HEK293 (cell line): ENCODE results near the gene AATK.

Experiments used
- ATF2 ChIP-seq: fragments of 450-650 bp; formaldehyde crosslinking; IDR thresholded peaks from 2 replicates; pipeline ENCODE4 v1.5.1; 2016; ENCODE audit warnings: missing biosample characterization, missing genetic modification characterization, low read depth
- BCL11A ChIP-seq: fragments of 450-650 bp; formaldehyde crosslinking; IDR thresholded peaks from 2 replicates; pipeline ENCODE4 v1.5.1; 2016; ENCODE audit warnings: low read depth, missing biosample characterization, missing genetic modification characterization
- GLI2 ChIP-seq: fragments of 450-650 bp; formaldehyde crosslinking; IDR thresholded peaks from 2 replicates; pipeline ENCODE4; 2017; ENCODE audit warnings: missing biosample characterization, missing genetic modification characterization, low read depth, borderline replicate concordance
- GLIS1 ChIP-seq: fragments of 450-650 bp; formaldehyde crosslinking; IDR thresholded peaks from 2 replicates; pipeline ENCODE4 v1.5.1; 2016; ENCODE audit warnings: missing biosample characterization, missing genetic modification characterization
- GLIS2 ChIP-seq: fragments of 450-650 bp; formaldehyde crosslinking; IDR thresholded peaks from 2 replicates; pipeline ENCODE4 v1.5.1; 2016; ENCODE audit warnings: missing biosample characterization, missing genetic modification characterization
- HOXC10 ChIP-seq: sonication (generic); formaldehyde crosslinking; IDR thresholded peaks from 2 replicates; pipeline ENCODE4 v1.8.1; 2023; ENCODE audit warnings: mild to moderate bottlenecking, missing genetic modification reagents
- KLF10 ChIP-seq: fragments of 450-650 bp; IDR thresholded peaks from 2 replicates; pipeline ENCODE4 v1.5.1; 2018; ENCODE audit warnings: missing biosample characterization, mild to moderate bottlenecking, missing genetic modification characterization
- KLF17 ChIP-seq: fragments of 450-650 bp; formaldehyde crosslinking; IDR thresholded peaks from 2 replicates; pipeline ENCODE4 v1.5.1; 2016; ENCODE audit warnings: missing biosample characterization, missing genetic modification characterization
- MEIS1 ChIP-seq: sonication (generic); formaldehyde crosslinking; IDR thresholded peaks from 2 replicates; pipeline ENCODE4 v1.8.1; 2022; ENCODE audit warnings: missing genetic modification reagents, mild to moderate bottlenecking, borderline replicate concordance
- SALL2 ChIP-seq: fragments of 450-650 bp; formaldehyde crosslinking; IDR thresholded peaks from 2 replicates; pipeline ENCODE4 v1.5.0; 2017; ENCODE audit warnings: missing biosample characterization, mild to moderate bottlenecking, missing genetic modification characterization, borderline replicate concordance
- YY1 ChIP-seq: fragments of 450-650 bp; formaldehyde crosslinking; IDR thresholded peaks from 2 replicates; pipeline ENCODE4 v1.5.1; 2018; ENCODE audit warnings: missing biosample characterization, missing genetic modification characterization
- YY2 ChIP-seq: fragments of 450-650 bp; formaldehyde crosslinking; IDR thresholded peaks from 2 replicates; pipeline ENCODE4 v1.5.1; 2016; ENCODE audit warnings: missing biosample characterization, missing genetic modification characterization
- ZBTB21 ChIP-seq: fragments of 450-650 bp; formaldehyde crosslinking; IDR thresholded peaks from 2 replicates; pipeline ENCODE4 v1.5.1; 2017; ENCODE audit warnings: missing biosample characterization, missing genetic modification characterization
- ZBTB7A ChIP-seq: fragments of 450-650 bp; formaldehyde crosslinking; IDR thresholded peaks from 2 replicates; pipeline ENCODE4 v1.5.1; 2016; ENCODE audit warnings: low read depth, missing biosample characterization, missing genetic modification characterization
- ZNF121 ChIP-seq: fragments of 450-650 bp; formaldehyde crosslinking; IDR thresholded peaks from 2 replicates; pipeline ENCODE4 v1.5.1; 2016; ENCODE audit warnings: missing biosample characterization, missing genetic modification characterization
- ZNF132 ChIP-seq: fragments of 450-650 bp; formaldehyde crosslinking; IDR thresholded peaks from 2 replicates; pipeline ENCODE4 v1.5.1; 2017; ENCODE audit warnings: missing biosample characterization, missing genetic modification characterization, borderline replicate concordance
- ZNF202 ChIP-seq: fragments of 450-650 bp; formaldehyde crosslinking; IDR thresholded peaks from 2 replicates; pipeline ENCODE4 v1.5.1; 2016; ENCODE audit warnings: missing biosample characterization, missing genetic modification characterization, borderline replicate concordance
- ZNF26 ChIP-seq: fragments of 450-650 bp; formaldehyde crosslinking; IDR thresholded peaks from 2 replicates; pipeline ENCODE4 v1.5.1; 2016; ENCODE audit warnings: missing biosample characterization, missing genetic modification characterization
- ZNF302 ChIP-seq: fragments of 450-650 bp; formaldehyde crosslinking; IDR thresholded peaks from 2 replicates; pipeline ENCODE4 v1.5.1; 2016; ENCODE audit warnings: missing biosample characterization, missing genetic modification characterization, low read depth
- ZNF366 ChIP-seq: fragments of 450-650 bp; formaldehyde crosslinking; conservative IDR thresholded peaks from 2 replicates; pipeline ENCODE4 v1.5.1; 2016; ENCODE audit warnings: missing biosample characterization, missing genetic modification characterization
- ZNF488 ChIP-seq: fragments of 450-650 bp; formaldehyde crosslinking; IDR thresholded peaks from 2 replicates; pipeline ENCODE4 v1.5.1; 2016; ENCODE audit warnings: missing biosample characterization, missing genetic modification characterization
- ZNF610 ChIP-seq: fragments of 450-650 bp; formaldehyde crosslinking; IDR thresholded peaks from 2 replicates; pipeline ENCODE4 v1.5.1; 2016; ENCODE audit warnings: missing biosample characterization, missing genetic modification characterization, borderline replicate concordance
- TF ChIP-seq, protein P1 (sequence below): fragments of 450-650 bp; formaldehyde crosslinking; IDR thresholded peaks from 2 replicates; pipeline ENCODE4 v1.5.1; 2016; ENCODE audit warnings: missing biosample characterization, missing genetic modification characterization, borderline replicate concordance

The AATK gene

GRCh38 chr17:81101614-81102306 lies 64.3 kb downstream of the AATK start (continued):
- TF ChIP-seq GLIS2 (tag by site-specific recombination) (peak; percentile 36; the same call in 1 of the 2 replicates), MEIS1 (CRISPR knock-in tag) (no peak), GLI2 (tag by site-specific recombination) (no peak), ZNF302 (tag by site-specific recombination) (no peak), ZBTB7A (tag by site-specific recombination) (no peak), ZBTB21 (no peak), ZNF202 (tag by site-specific recombination) (no peak), HOXC10 (CRISPR knock-in tag) (no peak), KLF10 (tag by site-specific recombination) (no peak), ZNF488 (tag by site-specific recombination) (no peak), SALL2 (tag by site-specific recombination) (no peak), ZNF132 (tag by site-specific recombination) (no peak), ZNF121 (tag by site-specific recombination) (no peak), ATF2 (tag by site-specific recombination) (no peak), ZNF610 (no peak), KLF17 (tag by site-specific recombination) (peak; percentile 92), BCL11A (tag by site-specific recombination) (0 out of 2 replicates have a peak, but pooled peaks have one; percentile 18), GLIS1 (tag by site-specific recombination) (peak; percentile 82), YY2 (tag by site-specific recombination) (peak; percentile 44; the same call in 1 of the 2 replicates), YY1 (no peak), ZNF26 (tag by site-specific recombination) (no peak), ZNF366 (no peak)
- TF ChIP-seq, protein P1, sequence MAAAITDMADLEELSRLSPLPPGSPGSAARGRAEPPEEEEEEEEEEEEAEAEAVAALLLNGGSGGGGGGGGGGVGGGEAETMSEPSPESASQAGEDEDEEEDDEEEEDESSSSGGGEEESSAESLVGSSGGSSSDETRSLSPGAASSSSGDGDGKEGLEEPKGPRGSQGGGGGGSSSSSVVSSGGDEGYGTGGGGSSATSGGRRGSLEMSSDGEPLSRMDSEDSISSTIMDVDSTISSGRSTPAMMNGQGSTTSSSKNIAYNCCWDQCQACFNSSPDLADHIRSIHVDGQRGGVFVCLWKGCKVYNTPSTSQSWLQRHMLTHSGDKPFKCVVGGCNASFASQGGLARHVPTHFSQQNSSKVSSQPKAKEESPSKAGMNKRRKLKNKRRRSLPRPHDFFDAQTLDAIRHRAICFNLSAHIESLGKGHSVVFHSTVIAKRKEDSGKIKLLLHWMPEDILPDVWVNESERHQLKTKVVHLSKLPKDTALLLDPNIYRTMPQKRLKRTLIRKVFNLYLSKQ (tag by site-specific recombination): no peak
